HG03558 (cell line): ENCODE results near the gene CDKN2B.

Experiments
- ATAC-seq: cut with Tn5 transposase; IDR thresholded peaks from one replicate; pipeline ENCODE4 v1.9.1; 2021; ENCODE audit warnings: moderate number of reproducible peaks; ENCODE audit not compliant: unreplicated experiment; ENCODE audit errors: extremely low read depth

CDKN2B gene

DNA sequence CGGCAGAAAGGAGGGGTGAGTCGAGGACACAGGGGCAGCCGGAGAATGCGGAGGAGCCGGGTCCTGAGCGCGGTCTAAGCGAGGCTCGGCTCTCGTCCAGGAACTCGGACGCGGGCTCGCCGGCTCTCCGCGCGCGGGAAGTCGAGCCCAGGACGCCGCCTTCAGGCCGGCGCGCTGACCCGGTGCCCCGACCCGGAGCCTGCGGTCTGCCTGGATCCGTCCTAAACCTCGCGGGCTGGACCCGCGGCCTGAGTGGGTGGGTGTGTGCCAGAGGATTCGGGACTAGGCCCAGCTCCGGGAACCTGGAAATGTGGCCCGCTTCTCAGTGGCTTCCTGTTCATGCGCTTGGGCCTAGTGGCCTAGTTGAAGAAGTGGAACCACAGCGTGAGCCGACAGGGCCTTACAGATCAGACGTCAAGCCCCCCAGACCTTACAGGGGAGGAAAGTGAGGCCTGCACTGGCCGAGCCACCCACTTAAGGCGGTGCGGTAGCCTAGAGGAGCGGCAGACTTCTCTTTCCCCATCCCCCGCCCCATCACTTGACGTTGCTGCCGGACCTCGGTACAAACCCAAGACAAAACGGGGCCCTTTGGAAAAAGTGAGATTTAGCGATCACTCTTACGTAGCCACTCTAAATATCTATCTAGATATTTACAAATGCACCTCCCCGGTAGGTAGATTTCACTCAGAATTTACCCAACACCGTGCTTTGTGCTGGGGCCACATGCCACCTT lies 13.3 kb downstream of the CDKN2B start:
- ATAC-seq, result no peak

- ATAC-seq, result peak; percentile 78
Measured at GRCh38 chr9:21995006-21995665, 14.0 kb downstream of the CDKN2B start.

DNA sequence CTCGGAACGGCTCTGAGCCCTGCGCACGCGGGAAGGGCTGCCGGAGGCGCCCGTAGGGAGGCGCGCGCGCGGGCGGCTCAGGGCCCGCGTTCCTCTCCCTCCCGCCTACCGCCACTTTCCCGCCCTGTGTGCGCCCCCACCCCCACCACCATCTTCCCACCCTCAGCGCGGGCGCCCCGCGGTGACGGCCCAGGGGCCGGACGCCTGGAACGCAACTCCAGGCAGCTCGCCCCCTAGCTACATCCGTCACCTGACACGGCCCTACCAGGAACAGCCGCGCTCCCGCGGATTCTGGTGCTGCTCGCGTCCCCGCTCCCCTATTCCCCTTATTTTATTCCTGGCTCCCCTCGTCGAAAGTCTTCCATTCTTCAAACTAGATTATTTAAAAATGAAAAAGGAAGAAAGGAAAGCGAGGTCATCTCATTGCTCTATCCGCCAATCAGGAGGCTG lies 14.5 kb downstream of the CDKN2B start, which contains the start of gene CDKN2B-AS1:
TSS of gene CDKN2B-AS1 (plus strand) at position 236 of the 450 bp plus-strand sequence.
- peak; percentile 11 for ATAC-seq

DNA sequence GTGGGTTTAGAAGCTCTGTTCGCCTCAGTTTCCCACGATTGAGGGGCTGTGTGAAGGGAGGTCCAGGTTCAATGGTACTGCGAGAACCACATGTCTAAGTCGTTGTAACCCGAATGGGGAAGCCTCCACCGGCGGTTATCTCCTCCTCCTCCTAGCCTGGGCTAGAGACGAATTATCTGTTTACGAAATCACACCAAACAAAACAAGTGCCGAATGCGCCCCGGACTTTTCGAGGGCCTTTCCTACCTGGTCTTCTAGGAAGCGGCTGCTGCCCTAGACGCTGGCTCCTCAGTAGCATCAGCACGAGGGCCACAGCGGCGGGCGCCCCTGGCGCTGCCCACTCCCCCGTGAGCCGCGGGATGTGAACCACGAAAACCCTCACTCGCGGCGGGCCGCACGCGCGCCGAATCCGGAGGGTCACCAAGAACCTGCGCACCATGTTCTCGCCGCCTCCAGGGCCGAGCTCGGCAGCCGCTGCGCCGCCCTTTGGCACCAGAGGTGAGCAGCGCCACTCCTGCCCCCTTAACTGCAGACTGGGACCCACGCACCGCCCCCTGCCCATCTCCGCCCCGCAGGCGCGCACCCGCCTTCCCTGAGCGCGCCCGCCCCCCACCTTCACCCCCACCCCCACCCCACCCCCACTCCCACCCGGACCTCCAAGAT lies 15.1 kb downstream of the CDKN2B start, which contains the start of gene CDKN2A:
TSS of gene CDKN2A (minus strand) at position 500 of the 663 bp plus-strand sequence.
- ATAC-seq, result peak; percentile 17

- no peak for ATAC-seq
Measured at GRCh38 chr9:21993007-21993406, 16.1 kb downstream of the CDKN2B start.

DNA sequence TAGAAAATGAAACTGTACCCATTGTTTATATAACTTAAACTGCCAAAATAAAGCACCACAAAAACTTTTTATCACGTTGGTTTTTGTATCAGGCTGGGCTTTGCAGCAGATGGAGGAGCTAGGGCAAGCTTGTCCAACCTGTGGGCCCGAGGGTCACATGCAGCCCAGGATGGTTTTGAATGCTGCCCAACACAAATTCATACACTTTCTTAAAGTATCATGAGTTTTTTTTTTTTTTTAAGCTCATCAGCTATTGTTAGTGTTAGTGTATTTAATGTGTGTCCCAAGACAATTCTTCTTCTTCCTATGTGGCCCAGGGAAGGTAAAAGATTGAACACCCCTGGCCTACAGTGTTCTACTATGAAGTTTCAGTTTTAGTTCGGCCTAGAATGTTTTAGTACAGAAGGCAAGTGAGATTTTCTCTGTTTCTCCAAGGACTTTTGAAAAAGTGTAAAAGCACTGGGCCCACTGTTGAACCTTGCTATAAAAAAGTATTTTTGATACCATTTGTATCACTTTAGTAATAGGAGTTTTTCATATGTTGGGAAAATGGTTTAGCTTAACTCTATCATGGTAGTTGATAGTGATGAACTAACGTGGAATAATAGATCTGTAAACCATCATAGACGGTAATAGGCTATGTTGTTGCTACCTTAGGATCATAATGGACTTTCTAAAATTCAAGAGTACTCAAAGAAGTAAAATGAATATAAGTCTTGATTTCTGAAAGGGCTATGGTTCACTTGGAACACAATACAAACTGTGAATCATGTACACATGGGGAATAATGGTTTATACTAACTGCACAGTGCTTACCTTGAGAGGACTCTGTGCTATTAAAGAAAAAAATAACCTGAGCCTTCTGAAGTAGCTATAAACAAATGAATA lies 17.8 kb downstream of the CDKN2B start:
- no peak for ATAC-seq

DNA sequence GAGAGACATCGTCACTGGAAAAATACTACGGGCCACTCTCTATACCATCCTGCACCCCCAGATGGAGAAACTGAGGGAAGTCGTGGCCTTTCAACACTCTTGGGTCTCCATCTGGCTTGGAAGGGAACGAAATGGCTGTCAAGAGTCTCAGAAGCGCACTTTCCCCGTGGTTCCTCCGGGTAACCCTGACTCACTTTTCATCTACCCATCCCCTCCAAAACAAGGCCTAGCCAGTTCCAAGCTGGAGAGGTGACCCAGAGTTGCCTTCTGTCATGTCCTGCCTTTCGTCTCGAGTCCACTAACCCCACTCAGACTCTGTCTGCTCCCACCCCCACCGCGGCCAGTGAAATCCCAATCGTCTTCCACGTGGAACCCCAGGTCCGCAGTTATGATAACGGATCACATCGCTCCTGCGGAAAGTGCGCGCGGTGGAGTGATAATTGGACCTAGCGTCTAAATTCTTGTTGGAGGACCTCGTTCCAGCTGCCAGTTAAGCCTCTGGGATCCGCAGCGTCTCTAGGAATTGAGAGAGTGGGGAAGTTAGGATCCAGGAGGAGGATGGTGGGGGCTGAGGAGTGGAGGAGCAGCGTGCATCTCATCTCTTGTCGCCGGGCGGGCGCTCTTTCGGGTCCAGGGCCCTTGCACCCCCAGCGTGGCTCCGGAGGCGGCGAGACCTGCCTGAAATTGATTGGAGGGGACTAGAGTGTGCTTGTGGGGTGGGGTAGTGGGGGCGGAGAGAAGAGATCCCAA lies 19.5 kb downstream of the CDKN2B start:
- no peak for ATAC-seq

DNA sequence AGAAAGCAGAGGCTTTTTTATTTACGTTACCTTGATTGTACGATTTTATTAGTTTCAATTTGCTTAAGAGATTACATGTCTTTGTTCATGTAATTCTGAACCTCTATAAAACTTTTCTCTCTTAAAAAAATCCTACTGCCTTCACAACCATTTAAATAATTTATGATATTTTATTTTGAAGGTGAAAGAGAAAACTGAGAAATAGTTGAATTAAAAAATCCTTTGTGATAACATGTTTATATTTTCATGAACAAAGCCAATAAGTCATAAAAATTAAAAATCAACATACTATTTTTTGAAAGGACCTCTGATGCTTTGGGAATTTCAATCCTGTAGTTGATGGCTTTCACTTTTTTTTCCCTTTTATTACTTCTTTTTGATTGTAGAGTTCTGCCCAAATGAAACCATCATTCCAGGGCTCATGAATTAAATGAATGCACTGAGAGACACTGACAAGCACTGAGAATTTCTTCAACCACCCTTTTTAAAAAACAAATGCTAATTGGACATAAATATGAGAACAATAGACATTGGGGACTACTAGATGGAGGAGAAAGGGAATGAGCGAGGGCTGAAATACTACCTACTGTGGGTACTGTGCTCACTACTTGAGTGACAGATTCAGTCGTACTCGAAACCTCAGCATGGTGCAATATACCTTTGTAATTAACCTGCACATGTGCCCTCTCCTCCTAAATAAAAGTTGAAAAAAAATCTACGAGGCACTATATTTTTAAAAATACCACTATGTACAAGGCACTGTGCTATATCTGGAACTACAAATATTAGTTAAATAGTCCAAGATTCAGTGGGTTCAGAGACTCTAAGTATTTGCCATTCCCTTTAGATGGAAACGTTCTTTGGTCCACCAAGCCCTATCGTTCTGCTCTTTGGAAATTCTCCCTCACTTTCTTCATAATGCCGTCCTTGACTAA lies 20.8 kb downstream of the CDKN2B start:
- no peak for ATAC-seq

- ATAC-seq, result no peak
Measured at GRCh38 chr9:21985964-21986667, 23.0 kb downstream of the CDKN2B start.

GRCh38 chr9:21984101-21984500 lies 25.0 kb downstream of the CDKN2B start:
- ATAC-seq, result no peak

DNA sequence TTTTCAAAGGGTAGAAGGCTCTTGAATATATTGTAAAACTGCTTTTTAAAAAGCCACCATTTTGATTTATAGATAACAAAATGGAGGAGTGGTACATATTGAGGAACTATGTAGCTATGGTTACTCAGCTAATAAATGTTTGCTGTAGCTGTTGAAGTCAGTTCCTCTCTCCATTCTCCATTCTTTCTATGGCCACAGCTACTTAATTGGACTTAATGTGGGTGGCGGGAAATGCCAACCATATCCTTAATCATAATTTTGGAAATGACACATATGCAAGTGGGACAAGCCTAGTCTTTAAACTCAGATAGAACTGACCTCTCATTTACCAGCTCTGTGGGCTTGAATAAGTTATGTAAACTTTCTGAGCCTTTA lies 25.6 kb downstream of the CDKN2B start:
- no peak for ATAC-seq

GRCh38 chr9:21982861-21983560 lies 26.1 kb downstream of the CDKN2B start:
- ATAC-seq, result no peak

DNA sequence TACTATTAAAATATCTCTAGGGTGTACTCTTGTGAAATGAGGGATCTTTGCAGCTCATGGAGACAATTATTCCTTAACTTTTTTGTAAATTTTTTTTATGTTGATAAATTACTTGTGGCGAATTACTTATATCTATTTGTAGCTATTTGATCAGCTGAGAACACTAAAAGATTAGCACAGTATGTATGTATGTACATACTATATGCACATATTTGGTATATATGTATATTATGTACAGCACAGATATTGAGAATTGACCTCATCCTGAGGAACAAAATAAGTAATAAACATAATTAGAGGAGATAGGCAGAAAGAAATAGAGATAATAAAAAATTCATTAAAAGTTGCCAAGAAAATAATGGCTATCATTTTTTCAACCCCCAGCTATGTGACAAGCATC lies 26.7 kb downstream of the CDKN2B start:
- ATAC-seq, result no peak

GRCh38 chr9:21976334-21976875 lies 32.7 kb downstream of the CDKN2B start:
- no peak for ATAC-seq

DNA sequence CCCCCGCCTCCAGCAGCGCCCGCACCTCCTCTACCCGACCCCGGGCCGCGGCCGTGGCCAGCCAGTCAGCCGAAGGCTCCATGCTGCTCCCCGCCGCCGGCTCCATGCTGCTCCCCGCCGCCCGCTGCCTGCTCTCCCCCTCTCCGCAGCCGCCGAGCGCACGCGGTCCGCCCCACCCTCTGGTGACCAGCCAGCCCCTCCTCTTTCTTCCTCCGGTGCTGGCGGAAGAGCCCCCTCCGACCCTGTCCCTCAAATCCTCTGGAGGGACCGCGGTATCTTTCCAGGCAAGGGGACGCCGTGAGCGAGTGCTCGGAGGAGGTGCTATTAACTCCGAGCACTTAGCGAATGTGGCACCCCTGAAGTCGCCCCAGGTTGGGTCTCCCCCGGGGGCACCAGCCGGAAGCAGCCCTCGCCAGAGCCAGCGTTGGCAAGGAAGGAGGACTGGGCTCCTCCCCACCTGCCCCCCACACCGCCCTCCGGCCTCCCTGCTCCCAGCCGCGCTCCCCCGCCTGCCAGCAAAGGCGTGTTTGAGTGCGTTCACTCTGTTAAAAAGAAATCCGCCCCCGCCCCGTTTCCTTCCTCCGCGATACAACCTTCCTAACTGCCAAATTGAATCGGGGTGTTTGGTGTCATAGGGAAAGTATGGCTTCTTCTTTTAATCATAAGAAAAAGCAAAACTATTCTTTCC lies 34.2 kb downstream of the CDKN2B start:
- no peak for ATAC-seq

- no peak for ATAC-seq
Measured at GRCh38 chr9:21974343-21974721, 34.8 kb downstream of the CDKN2B start.
